Trophoblast cell (in vitro differentiated cells and primary cell): ENCODE results near the gene ZNF512.
"Not testable (repeated sequence)": the region's sequence is repeated elsewhere in the genome, so short reads cannot be mapped to it uniquely, and the experiment has no call there.

ENCODE experiments used
- DNase-seq, 2 donors: peaks; one replicate each; pipeline ENCODE4 v3.0.0-alpha.2; 2016
- H2AFZ ChIP-seq: 2 replicates; pipeline ENCODE4 v1.6.1; 2013; ENCODE audit warnings: low read length, moderate library complexity, mild to moderate bottlenecking; ENCODE audit not compliant: insufficient read depth, poor library complexity
- H2AK5ac ChIP-seq: 2 replicates; pipeline ENCODE4 v1.6.1; 2013; ENCODE audit warnings: mild to moderate bottlenecking, low read length
- H2BK120ac ChIP-seq: 2 replicates; pipeline ENCODE4 v1.6.1; 2013; ENCODE audit warnings: low read length, mild to moderate bottlenecking, moderate library complexity; ENCODE audit not compliant: insufficient read depth, poor library complexity
- H2BK12ac ChIP-seq: 2 replicates; pipeline ENCODE4 v1.6.1; 2013; ENCODE audit warnings: mild to moderate bottlenecking, low read length, moderate library complexity
- H2BK5ac ChIP-seq: 2 replicates; pipeline ENCODE4 v1.6.1; 2013; ENCODE audit warnings: low read length, low read depth, moderate library complexity, mild to moderate bottlenecking; ENCODE audit not compliant: poor library complexity
- H3K14ac ChIP-seq: 2 replicates; pipeline ENCODE4 v1.6.1; 2013; ENCODE audit warnings: mild to moderate bottlenecking, low read length
- H3K18ac ChIP-seq: 2 replicates; pipeline ENCODE4 v1.6.1; 2013; ENCODE audit warnings: mild to moderate bottlenecking, low read length
- H3K23ac ChIP-seq: 2 replicates; pipeline ENCODE4 v1.6.1; 2013; ENCODE audit warnings: low read length
- H3K27ac ChIP-seq: 2 replicates; pipeline ENCODE4 v1.5.1; 2013; ENCODE audit warnings: low read depth, mild to moderate bottlenecking, inconsistent platforms, low read length, moderate library complexity
- H3K27me3 ChIP-seq: 2 replicates; pipeline ENCODE4 v1.6.1; 2013; ENCODE audit warnings: inconsistent platforms, mild to moderate bottlenecking, low read length, moderate library complexity; ENCODE audit not compliant: insufficient read depth
- H3K36me3 ChIP-seq, 2 experiments: 1 replicate in 1 of 2; 2 replicates in 1 of 2; pipeline ENCODE4 v1.6.1; 2013; ENCODE audit warnings: low read length in 2 of 2, mild to moderate bottlenecking in 2 of 2, moderate library complexity in 1 of 2; ENCODE audit not compliant: insufficient read depth in 2 of 2, control insufficient read depth in 1 of 2
- H3K4ac ChIP-seq: 2 replicates; pipeline ENCODE4 v1.6.1; 2013; ENCODE audit warnings: low read depth, mild to moderate bottlenecking, low read length, moderate library complexity
- H3K4me1 ChIP-seq, 2 experiments: 1 replicate in 1 of 2; 2 replicates in 1 of 2; pipeline ENCODE4 v1.6.1; 2013; ENCODE audit warnings: low read length in 2 of 2, mild to moderate bottlenecking in 2 of 2, moderate library complexity in 1 of 2; ENCODE audit not compliant: insufficient read depth in 2 of 2, control insufficient read depth in 1 of 2
- H3K4me2 ChIP-seq: 2 replicates; pipeline ENCODE4 v1.6.1; 2013; ENCODE audit warnings: inconsistent platforms, mild to moderate bottlenecking, low read length, moderate library complexity
- H3K4me3 ChIP-seq: 2 replicates; pipeline ENCODE4 v1.5.1; 2013; ENCODE audit warnings: mild to moderate bottlenecking, low read depth, low read length, inconsistent platforms
- H3K79me1 ChIP-seq: one replicate; pipeline ENCODE4 v1.6.1; 2013; ENCODE audit warnings: low read length
- H3K79me2 ChIP-seq: 2 replicates; pipeline ENCODE4 v1.6.1; 2013; ENCODE audit warnings: low read length, mild to moderate bottlenecking; ENCODE audit not compliant: control insufficient read depth, insufficient read depth, poor library complexity
- H3K9ac ChIP-seq: 2 replicates; pipeline ENCODE4 v1.6.1; 2013; ENCODE audit warnings: mild to moderate bottlenecking, low read length
- H3K9me3 ChIP-seq: 2 replicates; pipeline ENCODE4 v1.6.1; 2013; ENCODE audit warnings: low read depth, mild to moderate bottlenecking, control low read depth, inconsistent platforms, low read length; ENCODE audit not compliant: insufficient read depth
- H4K12ac ChIP-seq: 2 replicates; pipeline ENCODE4 v1.6.1; 2013; ENCODE audit warnings: low read depth, mild to moderate bottlenecking, low read length, moderate library complexity
- H4K8ac ChIP-seq: 2 replicates; pipeline ENCODE4 v1.6.1; 2013; ENCODE audit warnings: low read depth, mild to moderate bottlenecking, low read length, moderate library complexity
- H4K91ac ChIP-seq: one replicate; pipeline ENCODE4 v1.6.1; 2013; ENCODE audit warnings: low read depth, mild to moderate bottlenecking, low read length, moderate library complexity
- WGBS: extraction: QIAGEN DNeasy Blood & Tissue Kit; methylation state at CpG from one replicate; pipeline ENCODE4 v1.1.7; 2013; ENCODE audit warnings: missing lambda C conversion rate; ENCODE audit not compliant: insufficient read length, insufficient coverage; ENCODE audit errors: extremely low coverage; 5-methylcytosine and 5-hydroxymethylcytosine counted together

The ZNF512 gene

GRCh38 chr2:27588308-27588707, 5.5 kb downstream of the ZNF512 start:
- Histone ChIP-seq H3K27me3 (no peaks in the 10 kb centered on the region), H2BK5ac (no peak overlapping the region), H3K27ac (no peak overlapping the region), H4K12ac (no peak overlapping the region), H3K18ac (no peak overlapping the region), H3K36me3 (peaks cover 0 to 3% of the 10 kb centered on the region in 2 experiments), H2AFZ (no peak overlapping the region), H3K14ac (no peak overlapping the region), H3K79me2 (no peaks in the 10 kb centered on the region), H3K4me1 (peaks cover 0 to 6% of the 10 kb centered on the region in 2 experiments), H2AK5ac (no peak overlapping the region), H2BK120ac (no peak overlapping the region), H3K79me1 (no peaks in the 10 kb centered on the region), H3K23ac (no peak overlapping the region), H3K9ac (no peak overlapping the region), H3K4me2 (no peak overlapping the region), H2BK12ac (no peak overlapping the region), H4K8ac (no peak overlapping the region), H3K9me3 (peaks cover under 1% of the 10 kb centered on the region), H3K4ac (no peak overlapping the region), H3K4me3 (no peak overlapping the region), H4K91ac (no peak overlapping the region)
- DNase-seq, result no peak
- WGBS, result no CpG with 5 or more reads among the region's 2 CpGs

GRCh38 chr2:27591745-27592144, 8.9 kb downstream of the ZNF512 start:
- Histone ChIP-seq H2BK12ac (no peak overlapping the region), H3K4me1 (no peaks in the 10 kb centered on the region), H3K4me2 (no peak overlapping the region), H4K12ac (no peak overlapping the region), H3K14ac (no peak overlapping the region), H3K18ac (no peak overlapping the region), H3K27me3 (no peaks in the 10 kb centered on the region), H4K91ac (no peak overlapping the region), H3K9ac (no peak overlapping the region), H3K79me2 (no peaks in the 10 kb centered on the region), H3K79me1 (no peaks in the 10 kb centered on the region), H3K4ac (no peak overlapping the region), H3K36me3 (peaks cover 4 to 12% of the 10 kb centered on the region in 2 experiments), H3K9me3 (peaks cover 13% of the 10 kb centered on the region), H4K8ac (no peak overlapping the region), H3K4me3 (no peak overlapping the region), H3K27ac (no peak overlapping the region), H3K23ac (no peak overlapping the region), H2BK5ac (no peak overlapping the region), H2BK120ac (no peak overlapping the region), H2AFZ (no peak overlapping the region), H2AK5ac (no peak overlapping the region)
- no CpG with 5 or more reads among the region's 3 CpGs for WGBS
- DNase-seq, result peak; percentile 35 to 60

GRCh38 chr2:27593240-27593639, 10.4 kb downstream of the ZNF512 start:
- Histone ChIP-seq H2AFZ (no peak overlapping the region), H2BK12ac (no peak overlapping the region), H4K12ac (no peak overlapping the region), H2BK120ac (no peak overlapping the region), H3K4me2 (no peak overlapping the region), H3K9ac (no peak overlapping the region), H3K27ac (no peak overlapping the region), H3K27me3 (no peaks in the 10 kb centered on the region), H4K8ac (no peak overlapping the region), H3K9me3 (peaks cover 13% of the 10 kb centered on the region), H3K18ac (no peak overlapping the region), H3K36me3 (peaks cover 4 to 12% of the 10 kb centered on the region in 2 experiments), H3K4ac (peak overlapping the region; percentile 40), H3K23ac (no peak overlapping the region), H2AK5ac (no peak overlapping the region), H3K14ac (no peak overlapping the region), H4K91ac (no peak overlapping the region), H3K4me1 (no peaks in the 10 kb centered on the region), H2BK5ac (no peak overlapping the region), H3K4me3 (no peak overlapping the region), H3K79me1 (no peaks in the 10 kb centered on the region), H3K79me2 (no peaks in the 10 kb centered on the region)
- no peak for DNase-seq
- no CpG with 5 or more reads among the region's 2 CpGs for WGBS

- H2AK5ac ChIP-seq, H2AFZ ChIP-seq, H2BK120ac ChIP-seq, H3K27me3 ChIP-seq, H3K18ac ChIP-seq, H3K4me1 ChIP-seq, H2BK5ac ChIP-seq, H4K91ac ChIP-seq, H3K4me2 ChIP-seq, H3K79me1 ChIP-seq, H3K14ac ChIP-seq, H3K79me2 ChIP-seq, H3K4me3 ChIP-seq, H3K4ac ChIP-seq, H3K27ac ChIP-seq, H3K23ac ChIP-seq, DNase-seq, H3K9ac ChIP-seq, H2BK12ac ChIP-seq, H4K12ac ChIP-seq, H4K8ac ChIP-seq: not testable (repeated sequence)
- H3K9me3 ChIP-seq, result peaks cover 13% of the 10 kb centered on the region
- H3K36me3 ChIP-seq, result peaks cover 4 to 12% of the 10 kb centered on the region in 2 experiments
- WGBS, result no CpG with 5 or more reads among the region's 45 CpGs
Measured at GRCh38 chr2:27594020-27594703, 11.3 kb downstream of the ZNF512 start.
